ENCODE data around the gene PFKP. TPM values are rescaled to one million over a fixed set of nuclear protein-coding genes. Genes with fewer than 3 reads are reported as not detected.

Gene PFKP
- total RNA-seq, 1 donor from 2014 or later: 55.2 TPM

- Histone ChIP-seq H3K4me2 (no peak overlapping the region), H4K20me1 (ENCODE audit: low read depth) (no peaks in the 10 kb centered on the region), H3K79me2 (ENCODE audit: low read depth) (no peaks in the 10 kb centered on the region), H3K36me3 (no peaks in the 10 kb centered on the region), H3K27ac (no peak overlapping the region), H3K4me1 (no peaks in the 10 kb centered on the region), H3K27me3 (no peaks in the 10 kb centered on the region), H3K4me3 (no peak overlapping the region), H3K9ac (no peak overlapping the region), H3K9me3 (ENCODE audit: low read depth) (no peaks in the 10 kb centered on the region), H2AFZ (replicated peaks) (no peak overlapping the region), H3F3A (ENCODE audit: low read depth) (no peaks in the 10 kb centered on the region)
- no peak overlapping the region for H3K27ac Mint-ChIP-seq
- H3K27me3 Mint-ChIP-seq (ENCODE audit: insufficient read depth, low read depth): no peaks in the 10 kb centered on the region
- DNase-seq (ENCODE audit: low spot score): no peak
- TF ChIP-seq CTCF (IDR thresholded peaks at IDR 0.05) (no peak), EZH2 (IDR thresholded peaks at IDR 0.05) (no peak), EZH2phosphoT487 (IDR thresholded peaks at IDR 0.05) (no peak)
- no peaks in the 10 kb centered on the region for H3K4me1 Mint-ChIP-seq
- H3K4me3 Mint-ChIP-seq: no peak overlapping the region
- peaks cover 33% of the 10 kb centered on the region for H3K36me3 Mint-ChIP-seq
- no peaks in the 10 kb centered on the region for H3K9me3 Mint-ChIP-seq
Measured at GRCh38 chr10:3137958-3138726, 70.8 kb downstream of the PFKP start.

- Histone ChIP-seq H3K36me3 (no peaks in the 10 kb centered on the region), H3K4me1 (no peaks in the 10 kb centered on the region), H3K27ac (no peak overlapping the region), H3K4me2 (no peak overlapping the region), H3K27me3 (no peaks in the 10 kb centered on the region), H2AFZ (replicated peaks) (no peak overlapping the region), H3K9ac (no peak overlapping the region), H3K9me3 (ENCODE audit: low read depth) (no peaks in the 10 kb centered on the region), H3K79me2 (ENCODE audit: low read depth) (no peaks in the 10 kb centered on the region), H3K4me3 (no peak overlapping the region), H4K20me1 (ENCODE audit: low read depth) (no peaks in the 10 kb centered on the region), H3F3A (ENCODE audit: low read depth) (no peaks in the 10 kb centered on the region)
- TF ChIP-seq EZH2 (IDR thresholded peaks at IDR 0.05) (no peak), CTCF (IDR thresholded peaks at IDR 0.05) (no peak), EZH2phosphoT487 (IDR thresholded peaks at IDR 0.05) (no peak)
- DNase-seq (ENCODE audit: low spot score): no peak
- Mint-ChIP-seq H3K4me1 (no peaks in the 10 kb centered on the region), H3K27me3 (ENCODE audit: insufficient read depth, low read depth) (no peaks in the 10 kb centered on the region), H3K9me3 (no peaks in the 10 kb centered on the region), H3K36me3 (peaks cover 36% of the 10 kb centered on the region), H3K27ac (peak overlapping the region; percentile 46), H3K4me3 (no peak overlapping the region)
Measured at GRCh38 chr10:3139216-3139910, 72.0 kb downstream of the PFKP start.

- H3K4me1 Mint-ChIP-seq: no peaks in the 10 kb centered on the region
- H3K27ac ChIP-seq: no peak overlapping the region
- peaks cover 2% of the 10 kb centered on the region for H3K36me3 ChIP-seq
- H2AFZ ChIP-seq (replicated peaks): no peak overlapping the region
- no peaks in the 10 kb centered on the region for H3K27me3 ChIP-seq
- no peak overlapping the region for H3K4me3 Mint-ChIP-seq
- DNase-seq (ENCODE audit: low spot score): no peak
- no peaks in the 10 kb centered on the region for H3K27me3 Mint-ChIP-seq (ENCODE audit: insufficient read depth, low read depth)
- H3K9me3 ChIP-seq (ENCODE audit: low read depth): no peaks in the 10 kb centered on the region
- no peaks in the 10 kb centered on the region for H3F3A ChIP-seq (ENCODE audit: low read depth)
- H3K79me2 ChIP-seq (ENCODE audit: low read depth): no peaks in the 10 kb centered on the region
- no peak overlapping the region for H3K4me3 ChIP-seq
- H3K27ac Mint-ChIP-seq: no peak overlapping the region
- no peak overlapping the region for H3K4me2 ChIP-seq
- no peaks in the 10 kb centered on the region for H3K9me3 Mint-ChIP-seq
- no peaks in the 10 kb centered on the region for H3K4me1 ChIP-seq
- TF ChIP-seq CTCF (IDR thresholded peaks at IDR 0.05): no peak
- TF ChIP-seq EZH2 (IDR thresholded peaks at IDR 0.05): no peak
- TF ChIP-seq EZH2phosphoT487 (IDR thresholded peaks at IDR 0.05): no peak
- no peak overlapping the region for H3K9ac ChIP-seq
- H4K20me1 ChIP-seq (ENCODE audit: low read depth): no peaks in the 10 kb centered on the region
- peaks cover 32% of the 10 kb centered on the region for H3K36me3 Mint-ChIP-seq
Measured at GRCh38 chr10:3140280-3140679, 72.9 kb downstream of the PFKP start.

Data from neural progenitor cell (in vitro differentiated cells).